ENCODE measurements around the gene BMI1. TPM values are rescaled to one million over a fixed set of nuclear protein-coding genes. Genes with fewer than 3 reads are reported as not detected.

BMI1 gene
- total RNA-seq, 1 experiment from 2014 or later = 3.4 TPM

GRCh38 chr10:22303461-22303860 is 17.4 kb upstream of the BMI1 start:
- peaks cover 11% of the 10 kb centered on the region for H3K9me3 Mint-ChIP-seq
- no peak overlapping the region for H3K27ac Mint-ChIP-seq
- no peak for DNase-seq (ENCODE audit: low spot score)
- TF ChIP-seq TEAD1 (CRISPR knock-in tag; IDR thresholded peaks at IDR 0.05) = no peak
- H3K36me3 Mint-ChIP-seq = no peaks in the 10 kb centered on the region
- H3K27me3 Mint-ChIP-seq (ENCODE audit: low read depth) = no peaks in the 10 kb centered on the region
- POLR2A ChIA-PET = no interaction called here
- CTCF ChIA-PET = no interaction called here
- ATAC-seq = no peak
- H3K4me1 Mint-ChIP-seq = no peaks in the 10 kb centered on the region
- H3K4me3 Mint-ChIP-seq = no peak overlapping the region

GRCh38 chr10:22305721-22306120 is 15.2 kb upstream of the BMI1 start:
- no peaks in the 10 kb centered on the region for H3K36me3 Mint-ChIP-seq
- DNase-seq (ENCODE audit: low spot score) = no peak
- TF ChIP-seq EMX1 (CRISPR knock-in tag; IDR thresholded peaks at IDR 0.05) (no peak), ZNF423 (CRISPR knock-in tag; IDR thresholded peaks at IDR 0.05) (no peak), NFYB (CRISPR knock-in tag; conservative IDR thresholded peaks at IDR 0.05; ENCODE audit: low read depth) (no peak), HMGA2 (CRISPR knock-in tag; IDR thresholded peaks at IDR 0.05) (no peak), NFATC4 (CRISPR knock-in tag; IDR thresholded peaks at IDR 0.05) (no peak)
- TF ChIP-seq, protein P1, sequence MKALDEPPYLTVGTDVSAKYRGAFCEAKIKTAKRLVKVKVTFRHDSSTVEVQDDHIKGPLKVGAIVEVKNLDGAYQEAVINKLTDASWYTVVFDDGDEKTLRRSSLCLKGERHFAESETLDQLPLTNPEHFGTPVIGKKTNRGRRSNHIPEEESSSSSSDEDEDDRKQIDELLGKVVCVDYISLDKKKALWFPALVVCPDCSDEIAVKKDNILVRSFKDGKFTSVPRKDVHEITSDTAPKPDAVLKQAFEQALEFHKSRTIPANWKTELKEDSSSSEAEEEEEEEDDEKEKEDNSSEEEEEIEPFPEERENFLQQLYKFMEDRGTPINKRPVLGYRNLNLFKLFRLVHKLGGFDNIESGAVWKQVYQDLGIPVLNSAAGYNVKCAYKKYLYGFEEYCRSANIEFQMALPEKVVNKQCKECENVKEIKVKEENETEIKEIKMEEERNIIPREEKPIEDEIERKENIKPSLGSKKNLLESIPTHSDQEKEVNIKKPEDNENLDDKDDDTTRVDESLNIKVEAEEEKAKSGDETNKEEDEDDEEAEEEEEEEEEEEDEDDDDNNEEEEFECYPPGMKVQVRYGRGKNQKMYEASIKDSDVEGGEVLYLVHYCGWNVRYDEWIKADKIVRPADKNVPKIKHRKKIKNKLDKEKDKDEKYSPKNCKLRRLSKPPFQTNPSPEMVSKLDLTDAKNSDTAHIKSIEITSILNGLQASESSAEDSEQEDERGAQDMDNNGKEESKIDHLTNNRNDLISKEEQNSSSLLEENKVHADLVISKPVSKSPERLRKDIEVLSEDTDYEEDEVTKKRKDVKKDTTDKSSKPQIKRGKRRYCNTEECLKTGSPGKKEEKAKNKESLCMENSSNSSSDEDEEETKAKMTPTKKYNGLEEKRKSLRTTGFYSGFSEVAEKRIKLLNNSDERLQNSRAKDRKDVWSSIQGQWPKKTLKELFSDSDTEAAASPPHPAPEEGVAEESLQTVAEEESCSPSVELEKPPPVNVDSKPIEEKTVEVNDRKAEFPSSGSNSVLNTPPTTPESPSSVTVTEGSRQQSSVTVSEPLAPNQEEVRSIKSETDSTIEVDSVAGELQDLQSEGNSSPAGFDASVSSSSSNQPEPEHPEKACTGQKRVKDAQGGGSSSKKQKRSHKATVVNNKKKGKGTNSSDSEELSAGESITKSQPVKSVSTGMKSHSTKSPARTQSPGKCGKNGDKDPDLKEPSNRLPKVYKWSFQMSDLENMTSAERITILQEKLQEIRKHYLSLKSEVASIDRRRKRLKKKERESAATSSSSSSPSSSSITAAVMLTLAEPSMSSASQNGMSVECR (CRISPR knock-in tag; IDR thresholded peaks at IDR 0.05; ENCODE audit: borderline replicate concordance) = no peak
- H3K27me3 Mint-ChIP-seq (ENCODE audit: low read depth) = peaks cover 3% of the 10 kb centered on the region; the same call in 1 of the 2 replicates
- no peak overlapping the region for H3K4me3 Mint-ChIP-seq
- no peaks in the 10 kb centered on the region for H3K4me1 Mint-ChIP-seq
- no peak for ATAC-seq
- ChIA-PET CTCF (no interaction called here), POLR2A (no interaction called here)
- peaks cover 8% of the 10 kb centered on the region for H3K9me3 Mint-ChIP-seq
- H3K27ac Mint-ChIP-seq = no peak overlapping the region

DNA sequence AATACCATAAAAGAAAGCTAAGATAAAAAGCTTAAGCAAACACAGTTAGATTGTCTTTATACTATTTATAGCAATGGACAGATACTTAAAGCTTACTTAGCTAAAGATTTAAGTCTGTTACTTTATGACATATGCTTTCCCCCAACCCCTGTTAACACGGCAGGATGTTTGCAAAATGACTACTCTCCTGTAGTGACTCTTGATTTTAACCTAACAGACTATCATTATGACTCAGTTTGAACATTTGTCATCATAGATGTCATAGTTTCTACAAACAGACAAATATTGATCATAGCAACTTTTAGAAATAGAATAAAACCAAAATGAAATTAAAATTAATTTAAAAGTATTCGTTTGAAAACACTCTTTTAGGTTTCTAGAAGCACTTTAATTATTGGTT is 12.5 kb upstream of the BMI1 start:
- ChIA-PET CTCF (no interaction called here), POLR2A (no interaction called here)
- H3K4me3 Mint-ChIP-seq = no peak overlapping the region
- H3K36me3 Mint-ChIP-seq = no peaks in the 10 kb centered on the region
- H3K4me1 Mint-ChIP-seq = no peaks in the 10 kb centered on the region
- peaks cover 8% of the 10 kb centered on the region for H3K9me3 Mint-ChIP-seq
- DNase-seq (ENCODE audit: low spot score) (no peak), ATAC-seq (no peak)
- H3K27ac Mint-ChIP-seq = no peak overlapping the region
- H3K27me3 Mint-ChIP-seq (ENCODE audit: low read depth) = peaks cover 24% of the 10 kb centered on the region
- TF ChIP-seq ZMAT4 (CRISPR knock-in tag; IDR thresholded peaks at IDR 0.05) (no peak), CREB1 (CRISPR knock-in tag; IDR thresholded peaks at IDR 0.05) (no peak), GABPB1 (CRISPR knock-in tag; IDR thresholded peaks at IDR 0.05) (no peak), NFYB (CRISPR knock-in tag; conservative IDR thresholded peaks at IDR 0.05; ENCODE audit: low read depth) (no peak), ATF1 (CRISPR knock-in tag; IDR thresholded peaks at IDR 0.05) (no peak), ELF4 (CRISPR knock-in tag; IDR thresholded peaks at IDR 0.05; ENCODE audit: low read depth) (no peak), FOXP1 (CRISPR knock-in tag; IDR thresholded peaks at IDR 0.05; ENCODE audit: borderline replicate concordance) (no peak), FOXP4 (CRISPR knock-in tag; IDR thresholded peaks at IDR 0.05) (no peak), ZNF138 (CRISPR knock-in tag; conservative IDR thresholded peaks at IDR 0.05) (no peak), MYBL2 (CRISPR knock-in tag; IDR thresholded peaks at IDR 0.05) (no peak), ZNF671 (CRISPR knock-in tag; IDR thresholded peaks at IDR 0.05) (no peak)
- TF ChIP-seq, protein P2, sequence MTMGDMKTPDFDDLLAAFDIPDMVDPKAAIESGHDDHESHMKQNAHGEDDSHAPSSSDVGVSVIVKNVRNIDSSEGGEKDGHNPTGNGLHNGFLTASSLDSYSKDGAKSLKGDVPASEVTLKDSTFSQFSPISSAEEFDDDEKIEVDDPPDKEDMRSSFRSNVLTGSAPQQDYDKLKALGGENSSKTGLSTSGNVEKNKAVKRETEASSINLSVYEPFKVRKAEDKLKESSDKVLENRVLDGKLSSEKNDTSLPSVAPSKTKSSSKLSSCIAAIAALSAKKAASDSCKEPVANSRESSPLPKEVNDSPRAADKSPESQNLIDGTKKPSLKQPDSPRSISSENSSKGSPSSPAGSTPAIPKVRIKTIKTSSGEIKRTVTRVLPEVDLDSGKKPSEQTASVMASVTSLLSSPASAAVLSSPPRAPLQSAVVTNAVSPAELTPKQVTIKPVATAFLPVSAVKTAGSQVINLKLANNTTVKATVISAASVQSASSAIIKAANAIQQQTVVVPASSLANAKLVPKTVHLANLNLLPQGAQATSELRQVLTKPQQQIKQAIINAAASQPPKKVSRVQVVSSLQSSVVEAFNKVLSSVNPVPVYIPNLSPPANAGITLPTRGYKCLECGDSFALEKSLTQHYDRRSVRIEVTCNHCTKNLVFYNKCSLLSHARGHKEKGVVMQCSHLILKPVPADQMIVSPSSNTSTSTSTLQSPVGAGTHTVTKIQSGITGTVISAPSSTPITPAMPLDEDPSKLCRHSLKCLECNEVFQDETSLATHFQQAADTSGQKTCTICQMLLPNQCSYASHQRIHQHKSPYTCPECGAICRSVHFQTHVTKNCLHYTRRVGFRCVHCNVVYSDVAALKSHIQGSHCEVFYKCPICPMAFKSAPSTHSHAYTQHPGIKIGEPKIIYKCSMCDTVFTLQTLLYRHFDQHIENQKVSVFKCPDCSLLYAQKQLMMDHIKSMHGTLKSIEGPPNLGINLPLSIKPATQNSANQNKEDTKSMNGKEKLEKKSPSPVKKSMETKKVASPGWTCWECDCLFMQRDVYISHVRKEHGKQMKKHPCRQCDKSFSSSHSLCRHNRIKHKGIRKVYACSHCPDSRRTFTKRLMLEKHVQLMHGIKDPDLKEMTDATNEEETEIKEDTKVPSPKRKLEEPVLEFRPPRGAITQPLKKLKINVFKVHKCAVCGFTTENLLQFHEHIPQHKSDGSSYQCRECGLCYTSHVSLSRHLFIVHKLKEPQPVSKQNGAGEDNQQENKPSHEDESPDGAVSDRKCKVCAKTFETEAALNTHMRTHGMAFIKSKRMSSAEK (CRISPR knock-in tag; IDR thresholded peaks at IDR 0.05; ENCODE audit: borderline replicate concordance) = no peak
- TF ChIP-seq, protein P3, sequence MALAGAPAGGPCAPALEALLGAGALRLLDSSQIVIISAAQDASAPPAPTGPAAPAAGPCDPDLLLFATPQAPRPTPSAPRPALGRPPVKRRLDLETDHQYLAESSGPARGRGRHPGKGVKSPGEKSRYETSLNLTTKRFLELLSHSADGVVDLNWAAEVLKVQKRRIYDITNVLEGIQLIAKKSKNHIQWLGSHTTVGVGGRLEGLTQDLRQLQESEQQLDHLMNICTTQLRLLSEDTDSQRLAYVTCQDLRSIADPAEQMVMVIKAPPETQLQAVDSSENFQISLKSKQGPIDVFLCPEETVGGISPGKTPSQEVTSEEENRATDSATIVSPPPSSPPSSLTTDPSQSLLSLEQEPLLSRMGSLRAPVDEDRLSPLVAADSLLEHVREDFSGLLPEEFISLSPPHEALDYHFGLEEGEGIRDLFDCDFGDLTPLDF (CRISPR knock-in tag; IDR thresholded peaks at IDR 0.05) = no peak
